RWPE2 (cell line): ENCODE results near the gene ALLC.

Experiments used
- ATAC-seq: fragments of 200-7000 bp; cut with Tn5 transposase; 3 replicates; pipeline ENCODE4 v1.9.1; 2021; ENCODE audit warnings: low read depth
- DNase-seq: peaks from one replicate; pipeline ENCODE4 v3.0.0-alpha.2; 2020; ENCODE audit warnings: low spot score
- H3K27ac ChIP-seq: fragments of 450-650 bp; 2 replicates; pipeline ENCODE4 v1.5.1; 2017; ENCODE audit warnings: mild to moderate bottlenecking; ENCODE audit not compliant: poor library complexity, severe bottlenecking
- H3K27me3 ChIP-seq: fragments of 250-450 bp; sonication (Bioruptor Pico); 2 replicates; pipeline ENCODE4 v1.5.1; 2021; ENCODE audit warnings: mild to moderate bottlenecking, moderate library complexity; ENCODE audit not compliant: insufficient read depth, poor library complexity, severe bottlenecking
- H3K36me3 ChIP-seq: fragments of 250-450 bp; sonication (Bioruptor Pico); 2 replicates; pipeline ENCODE4 v1.5.1; 2020; ENCODE audit warnings: low read depth, mild to moderate bottlenecking, moderate library complexity
- H3K4me1 ChIP-seq: fragments of 250-450 bp; sonication (Bioruptor Pico); 2 replicates; pipeline ENCODE4 v1.5.1; 2021; ENCODE audit warnings: mild to moderate bottlenecking, moderate library complexity; ENCODE audit not compliant: insufficient read depth, poor library complexity, severe bottlenecking
- H3K4me3 ChIP-seq: fragments of 250-450 bp; sonication (Bioruptor Pico); 2 replicates; pipeline ENCODE4 v1.5.1; 2021; ENCODE audit warnings: mild to moderate bottlenecking, moderate library complexity; ENCODE audit not compliant: severe bottlenecking
- H3K9me3 ChIP-seq: fragments of 250-450 bp; sonication (Bioruptor Pico); 2 replicates; pipeline ENCODE4 v1.5.1; 2021; ENCODE audit warnings: mild to moderate bottlenecking, moderate library complexity; ENCODE audit not compliant: severe bottlenecking
- TF ChIP-seq, protein P1 (sequence below): fragments of 450-650 bp; IDR thresholded peaks from one replicate; pipeline ENCODE4 v1.5.1; 2017; ENCODE audit warnings: mild to moderate bottlenecking, moderate library complexity; ENCODE audit not compliant: poor library complexity, severe bottlenecking

ALLC gene

GRCh38 chr2:3727397-3728045, 69.5 kb downstream of the ALLC start:
- no peaks in the 10 kb centered on the region for H3K9me3 ChIP-seq
- TF ChIP-seq, protein P1, sequence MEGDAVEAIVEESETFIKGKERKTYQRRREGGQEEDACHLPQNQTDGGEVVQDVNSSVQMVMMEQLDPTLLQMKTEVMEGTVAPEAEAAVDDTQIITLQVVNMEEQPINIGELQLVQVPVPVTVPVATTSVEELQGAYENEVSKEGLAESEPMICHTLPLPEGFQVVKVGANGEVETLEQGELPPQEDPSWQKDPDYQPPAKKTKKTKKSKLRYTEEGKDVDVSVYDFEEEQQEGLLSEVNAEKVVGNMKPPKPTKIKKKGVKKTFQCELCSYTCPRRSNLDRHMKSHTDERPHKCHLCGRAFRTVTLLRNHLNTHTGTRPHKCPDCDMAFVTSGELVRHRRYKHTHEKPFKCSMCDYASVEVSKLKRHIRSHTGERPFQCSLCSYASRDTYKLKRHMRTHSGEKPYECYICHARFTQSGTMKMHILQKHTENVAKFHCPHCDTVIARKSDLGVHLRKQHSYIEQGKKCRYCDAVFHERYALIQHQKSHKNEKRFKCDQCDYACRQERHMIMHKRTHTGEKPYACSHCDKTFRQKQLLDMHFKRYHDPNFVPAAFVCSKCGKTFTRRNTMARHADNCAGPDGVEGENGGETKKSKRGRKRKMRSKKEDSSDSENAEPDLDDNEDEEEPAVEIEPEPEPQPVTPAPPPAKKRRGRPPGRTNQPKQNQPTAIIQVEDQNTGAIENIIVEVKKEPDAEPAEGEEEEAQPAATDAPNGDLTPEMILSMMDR, result no peak
- no peaks in the 10 kb centered on the region for H3K4me1 ChIP-seq
- no peaks in the 10 kb centered on the region for H3K27me3 ChIP-seq
- no peak for ATAC-seq
- no peaks in the 10 kb centered on the region for H3K36me3 ChIP-seq
- no peak overlapping the region for H3K4me3 ChIP-seq
- no peak overlapping the region for H3K27ac ChIP-seq
- no peak for DNase-seq

DNA sequence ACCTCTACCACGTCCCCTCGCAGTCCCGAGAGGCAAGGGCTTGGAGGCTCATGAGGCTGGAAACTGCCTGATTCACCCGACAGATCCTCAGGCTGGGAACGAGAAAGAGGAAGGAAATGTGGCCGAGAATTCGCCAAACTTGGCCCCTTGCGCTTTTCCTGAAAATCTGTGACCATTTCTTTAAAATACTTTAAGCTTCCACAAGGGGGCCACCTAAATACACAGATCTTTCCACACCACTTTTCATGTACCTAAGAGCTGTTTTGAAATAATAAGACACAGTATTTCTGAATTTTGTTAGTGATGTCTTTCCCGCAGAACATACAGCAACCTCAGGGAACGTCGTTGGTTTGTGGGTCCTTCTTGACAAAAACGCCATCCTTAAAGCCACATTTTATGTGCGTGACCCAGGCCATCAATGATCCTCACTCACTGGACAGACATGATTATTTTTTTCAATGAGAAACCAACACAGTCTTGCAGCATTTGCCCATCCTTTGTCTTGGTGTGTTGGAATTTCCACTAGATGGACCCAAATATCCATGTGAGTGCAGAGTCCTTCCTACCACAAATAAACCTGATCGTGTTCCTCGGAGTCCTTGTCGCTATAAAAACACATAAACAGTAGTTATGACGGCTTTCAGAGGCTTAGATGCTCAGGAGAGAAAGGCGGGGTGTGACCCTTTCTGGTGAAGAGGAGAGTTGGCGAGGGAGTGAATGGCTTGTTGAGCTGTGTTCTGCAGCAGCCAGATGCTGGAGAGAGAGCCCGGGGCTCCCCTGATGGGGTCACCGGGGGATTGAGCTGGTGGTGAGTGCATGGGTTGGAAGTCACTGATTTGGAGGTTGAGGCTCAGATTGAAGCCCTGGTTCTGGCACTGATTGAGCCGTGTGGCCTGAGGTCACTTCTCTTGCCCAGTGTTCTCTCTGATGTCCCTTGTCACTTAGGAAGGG, 70.4 kb downstream of the ALLC start:
- no peaks in the 10 kb centered on the region for H3K27me3 ChIP-seq
- H3K4me1 ChIP-seq, result no peaks in the 10 kb centered on the region
- H3K27ac ChIP-seq, result no peak overlapping the region
- DNase-seq (no peak), ATAC-seq (no peak; the same call in 1 of the 3 replicates)
- TF ChIP-seq, protein P1, result peak; percentile 68
- H3K9me3 ChIP-seq, result no peaks in the 10 kb centered on the region
- no peaks in the 10 kb centered on the region for H3K36me3 ChIP-seq
- no peak overlapping the region for H3K4me3 ChIP-seq

GRCh38 chr2:3729055-3729448, 71.1 kb downstream of the ALLC start:
- Histone ChIP-seq H3K9me3 (no peaks in the 10 kb centered on the region), H3K4me1 (no peaks in the 10 kb centered on the region), H3K36me3 (no peaks in the 10 kb centered on the region), H3K27me3 (no peaks in the 10 kb centered on the region), H3K4me3 (no peak overlapping the region), H3K27ac (no peak overlapping the region)
- TF ChIP-seq, protein P1, result no peak
- DNase-seq (no peak), ATAC-seq (no peak)

- Histone ChIP-seq H3K4me3 (no peak overlapping the region), H3K27me3 (no peaks in the 10 kb centered on the region), H3K36me3 (no peaks in the 10 kb centered on the region), H3K27ac (no peak overlapping the region), H3K9me3 (no peaks in the 10 kb centered on the region), H3K4me1 (no peaks in the 10 kb centered on the region)
- TF ChIP-seq, protein P1, result no peak
- DNase-seq (no peak), ATAC-seq (no peak)
These were observed 71.8 kb downstream of the ALLC start for GRCh38 chr2:3729786-3730185.

GRCh38 chr2:3730646-3731045, 72.6 kb downstream of the ALLC start:
- Histone ChIP-seq H3K36me3 (no peaks in the 10 kb centered on the region), H3K27me3 (no peaks in the 10 kb centered on the region), H3K9me3 (no peaks in the 10 kb centered on the region), H3K27ac (no peak overlapping the region), H3K4me3 (no peak overlapping the region), H3K4me1 (no peaks in the 10 kb centered on the region)
- DNase-seq (no peak), ATAC-seq (peak; percentile 59)
- TF ChIP-seq, protein P1, result no peak
